Neural cell (in vitro differentiated cells): ENCODE measurements around the gene ZNF444.

Source experiments
- CTCF ChIP-seq: fragments of 450-650 bp; IDR thresholded peaks from 2 replicates; pipeline ENCODE4 v1.5.1; 2014; ENCODE audit warnings: antibody characterized with exemption, mild to moderate bottlenecking, moderate library complexity; ENCODE audit not compliant: poor library complexity, severe bottlenecking
- EZH2 ChIP-seq: fragments of 200-600, 300-800 bp; shearing (Covaris generic), sonication (generic); IDR thresholded peaks from 2 replicates; pipeline ENCODE4 v1.6.1; 2014; ENCODE audit warnings: antibody characterized with exemption, low read length, borderline replicate concordance, mild to moderate bottlenecking; ENCODE audit not compliant: insufficient read depth, poor library complexity, severe bottlenecking
- POLR2AphosphoS5 ChIP-seq: IDR thresholded peaks from 2 replicates; pipeline ENCODE4 v1.6.1; 2012

DNA sequence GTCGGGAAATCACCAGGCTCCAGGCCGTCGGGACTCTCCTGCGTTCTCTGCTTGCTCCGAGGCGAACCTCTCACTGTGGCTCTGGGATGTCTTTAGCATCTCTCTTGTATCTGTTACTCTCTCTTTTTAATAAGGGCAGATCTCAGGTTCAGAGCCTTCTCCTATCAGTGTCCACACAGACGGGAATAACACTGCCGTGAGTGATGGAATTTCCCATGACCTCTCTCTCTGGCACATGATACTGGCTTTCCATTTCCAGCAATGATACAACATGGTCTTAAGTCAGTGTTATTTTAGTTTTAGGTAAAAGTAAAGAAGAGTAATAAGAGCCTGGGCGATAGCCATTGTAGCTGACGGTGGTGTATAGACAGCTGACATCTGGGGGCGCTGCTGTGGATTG, 9.3 kb downstream of the ZNF444 start:
- TF ChIP-seq EZH2: no peak
- no peak for TF ChIP-seq CTCF
- TF ChIP-seq POLR2AphosphoS5: no peak
